C4-2B (cell line): ENCODE data around the gene POLR1H.
A peak's percentile ranks its signal among the peaks of the same experiment; 100 is the strongest.

Source experiments
- H3K27ac ChIP-seq: fragments of 450-650 bp; 2 replicates; pipeline ENCODE4 v1.5.1; 2017
- CTCF ChIP-seq: fragments of 450-650 bp; conservative IDR thresholded peaks from 2 replicates; pipeline ENCODE4 v1.5.1; 2017; ENCODE audit warnings: mild to moderate bottlenecking
- ZFX ChIP-seq: fragments of 450-650 bp; IDR thresholded peaks from 2 replicates; pipeline ENCODE4 v1.6.1; 2017

POLR1H gene

GRCh38 chr6:30100585-30101443 lies 39.7 kb downstream of the POLR1H start:
- no peak overlapping the region for H3K27ac ChIP-seq
- no peak for TF ChIP-seq CTCF
- TF ChIP-seq ZFX, result no peak

- TF ChIP-seq CTCF, result no peak
- TF ChIP-seq ZFX, result no peak
- H3K27ac ChIP-seq, result no peak overlapping the region
Measured at GRCh38 chr6:30101444-30102413, 40.7 kb downstream of the POLR1H start.

- TF ChIP-seq CTCF (no peak), ZFX (no peak)
Measured at GRCh38 chr6:30102414-30102969, 41.4 kb downstream of the POLR1H start.

GRCh38 chr6:30102970-30103871 lies 42.2 kb downstream of the POLR1H start:
- TF ChIP-seq ZFX (no peak), CTCF (peak; percentile 94)
- no peak overlapping the region for H3K27ac ChIP-seq

More at GRCh38 chr6:30102414-30102969, 41.4 kb downstream of the POLR1H start:
- H3K27ac ChIP-seq, result no peak overlapping the region

- H3K27ac ChIP-seq, result no peak overlapping the region
- TF ChIP-seq ZFX (no peak), CTCF (no peak)
Measured at GRCh38 chr6:30103872-30104179, 42.8 kb downstream of the POLR1H start.

GRCh38 chr6:30104661-30105060 lies 43.6 kb downstream of the POLR1H start:
- no peak overlapping the region for H3K27ac ChIP-seq
- TF ChIP-seq ZFX (no peak), CTCF (no peak)
